BLaER1 treated with 17β-estradiol and CSF1 and Interleukin-3, amounts not matched to agents 10 nM and 100 nM (cell line): Measurements from ENCODE around the gene CAMSAP3.

Experiments used
- H3K27ac ChIP-seq, 11 experiments: shearing (Covaris generic); formaldehyde crosslinking; 2 replicates each; pipeline ENCODE4 v1.8.1; 2022
- H3K27me3 ChIP-seq, 11 experiments: shearing (Covaris generic); formaldehyde crosslinking; 2 replicates each; pipeline ENCODE4 v1.8.1; 2022
- H3K36me3 ChIP-seq, 11 experiments: shearing (Covaris generic); formaldehyde crosslinking; 2 replicates each; pipeline ENCODE4 v1.8.1; 2022
- H3K4me1 ChIP-seq, 10 experiments: shearing (Covaris generic); formaldehyde crosslinking; 2 replicates each; pipeline ENCODE4 v1.8.1; 2022
- H3K4me2 ChIP-seq, 11 experiments: shearing (Covaris generic); formaldehyde crosslinking; 2 replicates each; pipeline ENCODE4 v1.8.1; 2022
- H3K4me3 ChIP-seq, 10 experiments: shearing (Covaris generic); formaldehyde crosslinking; 2 replicates each; pipeline ENCODE4 v1.8.1; 2022
- H3K9ac ChIP-seq, 11 experiments: shearing (Covaris generic); formaldehyde crosslinking; 2 replicates each; pipeline ENCODE4 v1.8.1; 2022
- H3K9me3 ChIP-seq, 11 experiments: shearing (Covaris generic); formaldehyde crosslinking; replicated peaks in 1 of 11; 2 replicates each; pipeline ENCODE4 v1.8.1; 2022
- H4K20me1 ChIP-seq, 11 experiments: shearing (Covaris generic); formaldehyde crosslinking; 2 replicates each; pipeline ENCODE4 v1.8.1; 2022
- Cebpa-rat ChIP-seq, 11 experiments: shearing (Covaris generic); IDR thresholded peaks; 2 replicates each; pipeline ENCODE4 v1.8.1; 2022

The CAMSAP3 gene

DNA sequence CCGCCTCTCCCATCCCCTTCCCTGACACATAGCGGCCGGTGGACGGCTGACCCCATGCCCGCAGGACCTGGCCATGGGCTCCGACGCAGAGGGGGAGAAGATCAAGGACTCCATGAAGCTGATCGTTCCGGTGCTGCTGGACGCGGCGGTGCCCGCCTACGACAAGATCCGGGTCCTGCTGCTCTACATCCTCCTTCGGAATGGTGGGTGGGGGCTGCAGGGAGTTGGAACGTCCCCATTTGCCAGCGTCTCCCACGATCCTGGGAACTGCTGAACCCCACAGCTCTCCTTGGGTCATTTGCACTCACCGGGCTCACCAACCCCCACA lies 48.9 kb downstream of the CAMSAP3 start:
- H3K27me3 ChIP-seq: no peaks in the 10 kb centered on the region
- H3K27ac ChIP-seq: peak overlapping the region in 6 of 11 experiments; percentile 33 to 81 (median 68); a peak in 9 of 22 replicates
- H3K4me2 ChIP-seq: peak overlapping the region in 6 of 11 experiments; percentile 67 to 83 (median 78); a peak in 10 of 22 replicates
- H3K9me3 ChIP-seq: peaks cover 0 to 14% (median 0%) of the 10 kb centered on the region in 11 experiments; a peak in 3 of 22 replicates
- H3K36me3 ChIP-seq: peaks cover 18 to 84% (median 58%) of the 10 kb centered on the region in 11 experiments; a peak in 19 of 22 replicates
- H3K4me3 ChIP-seq: no peak overlapping the region
- peaks cover 0 to 29% (median 4%) of the 10 kb centered on the region in 11 experiments; a peak in 10 of 22 replicates for H4K20me1 ChIP-seq
- no peak for TF ChIP-seq Cebpa-rat (IDR thresholded peaks at IDR 0.05)
- peaks cover 0 to 38% (median 24%) of the 10 kb centered on the region in 10 experiments; a peak in 14 of 20 replicates for H3K4me1 ChIP-seq
- peak overlapping the region in 5 of 11 experiments; percentile 45 to 71 (median 62); a peak in 8 of 22 replicates for H3K9ac ChIP-seq

DNA sequence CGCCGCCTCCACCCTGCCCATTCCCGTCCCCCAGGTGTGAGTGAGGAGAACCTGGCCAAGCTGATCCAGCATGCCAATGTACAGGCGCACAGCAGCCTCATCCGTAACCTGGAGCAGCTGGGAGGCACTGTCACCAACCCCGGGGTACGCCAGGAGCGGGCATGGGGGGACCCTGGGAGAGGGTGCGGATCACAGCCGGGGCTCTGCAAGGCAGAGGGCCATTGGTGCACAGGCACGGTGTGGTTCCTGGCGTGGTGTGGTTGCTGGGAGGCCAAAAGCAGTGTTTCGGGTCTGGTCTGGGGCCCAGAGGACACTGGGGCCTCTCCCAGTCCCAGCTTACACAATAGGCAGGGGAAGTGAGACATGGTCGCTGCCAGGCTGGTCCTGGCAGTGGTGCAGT lies 49.5 kb downstream of the CAMSAP3 start:
- Histone ChIP-seq H3K4me2 (peak overlapping the region in 8 of 11 experiments; percentile 31 to 83 (median 71); a peak in 16 of 22 replicates), H3K4me1 (peaks cover 0 to 35% (median 23%) of the 10 kb centered on the region in 10 experiments; a peak in 14 of 20 replicates), H3K9me3 (peaks cover 0 to 14% (median 0%) of the 10 kb centered on the region in 11 experiments; a peak in 3 of 22 replicates), H3K27me3 (no peaks in the 10 kb centered on the region), H3K36me3 (peaks cover 18 to 77% (median 58%) of the 10 kb centered on the region in 11 experiments; a peak in 19 of 22 replicates), H3K27ac (peak overlapping the region in 8 of 11 experiments; percentile 33 to 81 (median 60); a peak in 13 of 22 replicates), H3K9ac (peak overlapping the region in 9 of 11 experiments; percentile 27 to 71 (median 58); a peak in 14 of 22 replicates), H3K4me3 (no peak overlapping the region), H4K20me1 (peaks cover 0 to 22% (median under 1%) of the 10 kb centered on the region in 11 experiments; a peak in 8 of 22 replicates)
- peak in 1 of 11 experiments; percentile 26; a peak in 1 of 22 replicates for TF ChIP-seq Cebpa-rat (IDR thresholded peaks at IDR 0.05)

DNA sequence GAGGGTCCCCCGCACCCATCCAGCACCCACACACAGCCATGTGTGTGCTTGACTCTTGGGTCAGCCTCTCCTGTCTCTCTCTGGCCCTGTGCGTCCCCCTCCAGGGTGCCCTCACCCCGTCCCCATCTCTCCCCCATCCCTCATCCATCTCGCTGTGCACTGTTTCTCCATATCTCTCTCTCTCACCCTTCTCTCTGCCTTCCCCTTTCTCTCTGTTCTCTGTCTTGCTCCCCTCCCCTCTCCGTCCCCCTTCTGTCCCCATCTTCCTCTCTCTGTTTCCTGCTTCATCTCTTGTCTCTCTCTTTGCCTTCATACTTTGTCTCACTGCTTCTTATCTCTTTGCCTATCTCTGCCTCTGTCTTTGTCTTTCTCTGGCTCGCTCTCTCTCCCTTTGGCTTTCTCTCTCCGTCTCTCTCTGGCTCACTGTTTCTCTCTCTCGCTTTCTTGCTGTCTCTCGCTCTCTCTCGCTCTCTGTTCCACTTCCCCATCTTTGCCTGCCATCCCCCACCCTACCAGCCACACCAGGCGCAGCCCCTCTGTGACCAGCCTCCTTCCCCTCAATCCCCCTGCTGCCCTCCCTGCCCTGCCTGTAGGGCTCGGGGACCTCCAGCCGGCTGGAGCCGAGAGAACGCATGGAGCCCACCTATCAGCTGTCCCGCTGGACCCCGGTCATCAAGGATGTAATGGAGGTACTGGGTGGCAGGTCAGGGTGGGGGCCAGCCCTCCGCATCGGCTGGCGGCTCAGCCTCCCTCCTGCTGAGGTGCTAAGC lies 50.2 kb downstream of the CAMSAP3 start:
- H3K4me1 ChIP-seq: peaks cover 0 to 35% (median 23%) of the 10 kb centered on the region in 10 experiments; a peak in 14 of 20 replicates
- H4K20me1 ChIP-seq: peaks cover 0 to 16% (median 0%) of the 10 kb centered on the region in 11 experiments; a peak in 8 of 22 replicates
- H3K4me3 ChIP-seq: peak overlapping the region in 1 of 10 experiments; percentile 26; a peak in 2 of 20 replicates
- H3K4me2 ChIP-seq: peak overlapping the region in 8 of 11 experiments; percentile 31 to 83 (median 71); a peak in 16 of 22 replicates
- H3K27me3 ChIP-seq: peaks cover 0 to 1% (median 0%) of the 10 kb centered on the region in 11 experiments; a peak in 1 of 22 replicates
- TF ChIP-seq Cebpa-rat (IDR thresholded peaks at IDR 0.05): no peak
- H3K9ac ChIP-seq: peak overlapping the region in 9 of 11 experiments; percentile 27 to 71 (median 58); a peak in 14 of 22 replicates
- peaks cover 18 to 70% (median 53%) of the 10 kb centered on the region in 11 experiments; a peak in 19 of 22 replicates for H3K36me3 ChIP-seq
- peak overlapping the region in 9 of 11 experiments; percentile 27 to 81 (median 58); a peak in 16 of 22 replicates for H3K27ac ChIP-seq
- peaks cover 0 to 14% (median 0%) of the 10 kb centered on the region in 11 experiments; a peak in 3 of 22 replicates for H3K9me3 ChIP-seq

DNA sequence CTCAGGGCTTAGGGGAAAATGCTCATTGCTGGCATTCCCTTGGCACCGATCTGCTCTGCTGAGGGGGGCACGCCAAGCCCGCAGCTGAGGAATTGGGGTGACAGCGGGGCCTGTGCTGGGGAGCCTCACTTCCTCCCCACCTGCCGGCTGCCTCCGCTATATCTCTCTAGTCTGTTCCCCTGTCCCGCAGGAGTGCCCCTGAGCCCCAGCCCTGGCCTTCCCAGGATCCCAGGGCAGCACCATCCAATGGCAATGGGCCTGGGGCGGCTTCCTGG lies 50.7 kb downstream of the CAMSAP3 start:
- H3K4me3 ChIP-seq: no peak overlapping the region; a peak in 1 of 20 replicates
- TF ChIP-seq Cebpa-rat (IDR thresholded peaks at IDR 0.05): no peak
- peak overlapping the region in 6 of 11 experiments; percentile 49 to 83 (median 78); a peak in 9 of 22 replicates for H3K4me2 ChIP-seq
- H3K4me1 ChIP-seq: peaks cover 0 to 35% (median 23%) of the 10 kb centered on the region in 10 experiments; a peak in 15 of 20 replicates
- peaks cover 18 to 65% (median 48%) of the 10 kb centered on the region in 11 experiments; a peak in 19 of 22 replicates for H3K36me3 ChIP-seq
- peaks cover 0 to 14% (median 0%) of the 10 kb centered on the region in 11 experiments; a peak in 3 of 22 replicates for H3K9me3 ChIP-seq
- H3K9ac ChIP-seq: peak overlapping the region in 7 of 11 experiments; percentile 8 to 71 (median 48); a peak in 8 of 22 replicates
- H3K27ac ChIP-seq: peak overlapping the region in 8 of 11 experiments; percentile 27 to 81 (median 60); a peak in 14 of 22 replicates
- peaks cover 0 to 10% (median 0%) of the 10 kb centered on the region in 11 experiments; a peak in 6 of 22 replicates for H4K20me1 ChIP-seq
- peaks cover 0 to 6% (median 0%) of the 10 kb centered on the region in 11 experiments; a peak in 2 of 22 replicates for H3K27me3 ChIP-seq

DNA sequence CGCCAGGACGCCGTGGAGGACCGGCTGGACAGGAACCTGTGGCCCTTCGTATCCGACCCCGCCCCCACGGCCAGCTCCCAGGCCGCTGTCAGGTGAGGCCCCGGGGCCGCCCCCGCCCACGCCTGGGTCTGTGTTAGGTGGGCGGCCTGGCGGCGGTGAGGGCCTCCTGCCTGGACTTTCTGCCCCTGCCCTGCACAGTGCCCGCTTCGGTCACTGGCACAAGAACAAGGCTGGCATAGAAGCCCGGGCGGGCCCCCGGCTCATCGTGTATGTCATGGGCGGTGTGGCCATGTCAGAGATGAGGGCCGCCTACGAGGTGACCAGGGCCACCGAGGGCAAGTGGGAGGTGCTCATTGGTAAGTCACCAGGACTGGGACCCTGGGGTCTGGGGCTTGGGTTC lies 51.5 kb downstream of the CAMSAP3 start:
- H3K27me3 ChIP-seq: peaks cover 0 to 6% (median 0%) of the 10 kb centered on the region in 11 experiments; a peak in 2 of 22 replicates
- peaks cover 0 to 14% (median 0%) of the 10 kb centered on the region in 11 experiments; a peak in 3 of 22 replicates for H3K9me3 ChIP-seq

DNA sequence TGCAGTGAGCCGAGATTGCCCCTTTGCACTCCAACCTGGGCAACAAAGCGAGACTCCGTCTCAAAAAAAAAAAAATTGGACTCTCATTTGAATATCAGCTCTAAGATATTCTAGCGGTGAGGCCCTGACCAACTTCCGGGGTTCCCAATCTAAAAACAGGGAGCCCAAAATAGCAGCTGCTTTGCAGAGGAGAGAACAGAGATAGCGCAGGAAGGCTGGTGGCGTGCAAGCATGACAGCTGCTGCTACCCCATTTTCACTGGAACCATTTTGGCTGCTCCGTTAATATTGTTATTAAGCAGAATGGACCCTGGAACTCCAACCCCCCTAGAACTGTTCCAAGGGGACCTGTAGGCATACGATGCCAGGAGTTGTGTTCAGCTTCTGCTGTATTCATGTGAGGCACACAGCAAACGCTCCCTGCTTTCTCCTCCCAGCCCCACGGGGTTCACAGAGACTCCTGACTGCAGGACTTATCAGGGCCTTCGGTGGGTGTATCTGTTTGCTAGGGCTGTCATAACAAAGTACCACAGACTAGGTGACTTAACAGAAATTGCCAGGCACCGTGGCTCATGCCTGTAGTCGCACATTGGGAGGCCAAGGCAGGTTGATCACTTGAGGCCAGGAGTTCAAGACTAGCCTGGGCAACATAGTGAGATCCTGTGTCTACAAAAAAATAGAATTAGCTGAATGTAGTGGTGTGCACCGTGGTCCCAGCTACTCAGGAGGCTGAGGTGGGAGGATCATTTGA lies 52.8 kb downstream of the CAMSAP3 start:
- Histone ChIP-seq H4K20me1 (peaks cover 0 to 8% (median 0%) of the 10 kb centered on the region in 11 experiments; a peak in 1 of 22 replicates), H3K4me2 (no peak overlapping the region), H3K4me1 (peaks cover 12 to 53% (median 35%) of the 10 kb centered on the region in 10 experiments), H3K9ac (no peak overlapping the region), H3K36me3 (peaks cover 12 to 49% (median 37%) of the 10 kb centered on the region in 11 experiments; a peak in 19 of 22 replicates), H3K27me3 (peaks cover 0 to 6% (median 0%) of the 10 kb centered on the region in 11 experiments; a peak in 2 of 22 replicates), H3K27ac (no peak overlapping the region), H3K9me3 (peaks cover 0 to 11% (median 0%) of the 10 kb centered on the region in 11 experiments; a peak in 3 of 22 replicates), H3K4me3 (no peak overlapping the region)
- no peak for TF ChIP-seq Cebpa-rat (IDR thresholded peaks at IDR 0.05)

More for the DNA sequence above, 51.5 kb downstream of the CAMSAP3 start:
- peak overlapping the region in 2 of 11 experiments; percentile 75 to 81; a peak in 4 of 22 replicates for H3K27ac ChIP-seq
- H3K36me3 ChIP-seq: peaks cover 18 to 59% (median 45%) of the 10 kb centered on the region in 11 experiments; a peak in 19 of 22 replicates
- peaks cover 0 to 8% (median 0%) of the 10 kb centered on the region in 11 experiments; a peak in 2 of 22 replicates for H4K20me1 ChIP-seq
- no peak for TF ChIP-seq Cebpa-rat (IDR thresholded peaks at IDR 0.05)
- peak overlapping the region in 1 of 11 experiments; percentile 83; a peak in 1 of 22 replicates for H3K4me2 ChIP-seq
- no peak overlapping the region for H3K4me3 ChIP-seq
- H3K4me1 ChIP-seq: peaks cover under 1 to 40% (median 24%) of the 10 kb centered on the region in 10 experiments
- no peak overlapping the region for H3K9ac ChIP-seq

DNA sequence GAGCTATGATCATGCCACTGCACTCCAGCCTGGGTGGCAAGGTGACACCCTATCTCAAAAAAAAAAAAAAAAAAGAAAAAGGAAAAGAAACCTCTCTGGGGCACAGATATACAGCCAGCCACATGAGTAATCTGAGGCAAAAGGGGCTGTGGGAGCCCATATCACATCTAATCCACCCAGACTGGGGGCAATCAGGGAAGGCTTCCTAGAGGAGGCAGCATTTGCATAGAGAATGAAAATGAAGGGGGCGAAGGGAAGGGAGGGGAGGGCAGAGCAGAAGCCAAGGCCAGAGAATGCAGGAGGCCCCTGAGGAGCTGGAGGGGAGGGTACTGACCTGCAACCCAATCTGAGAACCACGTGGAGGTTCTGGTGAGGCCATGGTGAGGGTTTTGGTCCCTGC lies 54.5 kb downstream of the CAMSAP3 start:
- Histone ChIP-seq H4K20me1 (peaks cover 0 to 8% (median 0%) of the 10 kb centered on the region in 11 experiments; a peak in 1 of 22 replicates), H3K4me1 (peaks cover 12 to 58% (median 40%) of the 10 kb centered on the region in 10 experiments), H3K9me3 (no peaks in the 10 kb centered on the region), H3K4me2 (no peak overlapping the region), H3K27me3 (peaks cover 0 to 6% (median 0%) of the 10 kb centered on the region in 11 experiments; a peak in 2 of 22 replicates), H3K27ac (no peak overlapping the region; a peak in 1 of 22 replicates), H3K4me3 (no peak overlapping the region), H3K36me3 (peaks cover 7 to 32% (median 22%) of the 10 kb centered on the region in 11 experiments; a peak in 19 of 22 replicates), H3K9ac (no peak overlapping the region)
- no peak for TF ChIP-seq Cebpa-rat (IDR thresholded peaks at IDR 0.05)
